ENCODE measurements around the gene LIN7C.

Gene LIN7C

DNA sequence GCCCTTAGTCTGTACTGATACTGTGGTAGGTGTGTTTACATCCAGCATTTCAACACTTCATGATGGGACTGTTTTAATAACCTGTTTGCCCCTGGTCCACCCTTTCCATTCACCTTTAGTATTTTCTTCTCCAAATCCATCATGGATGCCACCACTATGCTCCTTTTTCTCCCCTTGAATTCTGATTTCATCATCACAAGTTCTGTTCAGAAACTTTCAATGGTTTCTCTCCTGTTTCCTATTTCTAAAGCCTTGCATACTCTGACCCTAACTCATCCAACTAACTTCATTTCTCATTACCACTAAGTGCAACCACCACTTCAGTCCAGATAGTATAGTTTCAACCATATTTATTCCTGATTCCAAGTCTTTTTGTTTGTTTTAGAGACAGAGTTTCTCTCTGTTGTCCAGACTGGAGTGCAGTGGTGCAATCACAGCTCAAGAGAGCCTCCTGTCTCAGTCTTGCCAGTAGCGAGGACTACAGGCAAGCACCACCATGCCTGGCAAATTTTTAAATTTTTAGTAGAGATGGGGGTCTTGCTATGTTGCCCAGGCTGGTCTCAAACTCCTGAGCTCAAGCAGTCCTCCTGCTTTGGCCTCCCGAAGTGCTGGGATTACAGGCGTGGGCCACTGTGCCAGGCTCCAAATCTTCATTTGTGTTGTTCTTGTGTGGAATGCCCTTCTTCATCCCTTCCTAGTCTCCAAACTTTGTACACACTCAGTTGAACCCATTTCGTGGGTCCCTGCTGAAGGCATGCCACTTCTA lies 1.2 kb upstream of the LIN7C start:
- DNase-seq (ENCODE audit: low read depth): peak; percentile 30

DNA sequence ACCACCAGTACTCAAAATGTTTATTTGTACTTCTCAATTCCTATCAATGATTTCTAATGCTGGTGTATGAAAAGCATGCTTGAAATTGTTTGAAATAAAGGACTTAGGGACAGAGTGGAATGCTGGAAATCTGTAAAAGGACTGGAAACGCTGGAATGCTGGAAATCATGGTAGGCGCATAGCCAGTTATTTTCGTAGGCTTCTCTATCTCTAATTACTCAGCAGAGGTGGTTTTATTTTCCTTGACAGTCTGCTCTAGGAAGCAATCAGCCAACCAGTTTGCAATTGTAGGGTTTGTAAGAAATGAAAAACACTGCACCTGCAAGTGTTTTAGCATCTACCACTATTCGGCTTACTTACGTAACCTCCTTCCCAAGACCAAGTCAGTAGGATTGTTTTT lies 788 bp downstream of the LIN7C start:
- DNase-seq (ENCODE audit: low read depth): peak; percentile 59

DNA sequence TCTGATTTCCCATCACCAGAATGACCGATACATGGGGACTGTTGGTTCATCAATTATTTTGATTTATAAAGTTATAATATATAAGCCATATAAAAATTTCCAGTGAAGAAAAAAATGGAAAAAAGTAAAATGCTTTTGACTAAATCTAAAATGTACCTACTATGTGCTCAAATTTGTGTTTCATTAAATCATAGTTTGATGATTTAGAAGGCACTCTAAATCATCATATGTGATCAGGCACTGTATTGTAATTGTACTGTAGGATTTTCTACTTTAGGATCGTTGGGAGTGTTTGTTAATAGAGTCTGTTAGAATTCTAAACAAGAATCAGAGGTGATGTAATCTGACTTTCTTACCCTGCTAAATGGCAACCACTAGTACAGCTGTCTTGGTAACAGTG lies 2.4 kb downstream of the LIN7C start:
- no peak for DNase-seq (ENCODE audit: low read depth)

DNA sequence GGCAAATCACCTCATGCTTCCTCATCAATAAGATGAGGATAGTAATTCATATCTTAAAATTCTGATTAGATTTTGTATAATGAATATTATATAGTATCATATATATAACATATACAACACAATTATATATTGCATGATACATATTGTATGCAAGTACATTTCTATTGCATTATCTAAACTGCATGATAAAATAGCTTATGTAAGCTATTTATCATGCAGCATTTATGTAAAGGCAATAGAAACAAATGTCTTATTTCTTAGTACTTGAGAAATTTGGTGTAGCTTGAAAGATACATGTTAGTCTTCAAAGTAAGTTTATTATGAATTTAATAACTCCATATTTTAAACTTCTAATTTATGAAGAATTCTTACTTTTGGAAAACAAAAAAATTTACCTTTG lies 5.5 kb downstream of the LIN7C start:
- DNase-seq (ENCODE audit: low read depth): no peak

DNA sequence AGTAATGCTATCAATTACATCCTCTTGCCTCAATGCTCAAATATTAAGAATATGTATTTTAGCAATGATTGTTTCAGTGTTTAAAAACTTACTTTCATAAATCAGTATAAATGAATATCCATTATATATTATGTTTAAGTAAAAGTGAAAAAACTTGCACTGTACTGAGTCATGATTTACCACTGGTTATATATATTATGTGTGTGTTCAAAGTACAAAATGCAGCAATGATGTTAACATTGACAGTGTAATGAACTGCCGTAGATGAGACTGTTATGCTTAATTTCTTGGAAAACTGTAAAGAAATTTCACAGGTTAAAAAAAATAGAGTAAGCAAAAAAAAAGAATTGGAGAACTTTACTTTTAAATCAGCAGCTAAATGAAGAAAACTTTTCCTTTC lies 8.7 kb downstream of the LIN7C start:
- DNase-seq (ENCODE audit: low read depth): no peak

DNA sequence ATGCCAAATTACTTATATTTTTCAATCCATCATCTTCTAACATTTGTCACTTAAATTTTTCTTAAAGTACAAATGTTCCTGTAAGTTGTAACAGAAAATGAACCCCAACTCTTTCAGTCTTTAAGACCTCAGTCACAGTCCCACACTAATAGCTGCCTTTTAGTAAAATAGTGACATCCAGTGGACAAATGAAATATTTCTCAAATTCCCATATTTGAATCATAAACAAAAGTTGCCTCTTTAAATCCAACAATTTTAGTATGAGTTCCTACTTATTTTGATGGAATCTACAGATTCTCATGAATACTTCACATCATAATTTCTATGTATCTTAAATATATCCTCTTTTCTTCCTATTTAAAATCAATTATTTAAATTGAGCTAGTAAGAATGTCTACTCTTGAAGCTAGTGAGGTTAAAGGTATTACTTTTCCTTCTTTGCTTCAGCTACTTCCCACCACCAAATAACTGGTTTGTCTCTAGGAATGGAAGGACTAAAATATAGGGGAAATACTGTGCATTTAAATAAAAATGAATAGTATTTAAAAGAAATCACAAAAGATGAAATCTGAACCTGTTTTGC lies 9.2 kb downstream of the LIN7C start:
- peak; percentile 38 for DNase-seq (ENCODE audit: low read depth)

DNA sequence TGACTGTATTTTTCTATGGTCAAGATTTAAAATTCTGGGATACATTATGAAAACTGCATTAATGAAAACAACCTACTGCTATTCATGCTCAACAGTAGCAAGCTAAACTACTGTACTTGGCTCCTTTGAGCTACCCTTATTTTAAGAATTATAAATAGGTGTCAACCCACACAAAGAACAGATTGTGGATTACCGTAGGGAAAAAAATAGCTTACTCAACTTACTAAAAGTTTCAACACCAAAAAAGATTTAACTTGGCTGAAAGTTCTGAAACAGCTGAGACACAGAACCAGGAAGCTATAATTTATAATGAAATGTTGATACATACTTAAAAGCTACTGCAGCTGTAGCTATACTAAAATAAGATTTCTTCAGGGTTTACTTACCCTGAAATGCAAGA lies 10.1 kb downstream of the LIN7C start:
- DNase-seq (ENCODE audit: low read depth): no peak

DNA sequence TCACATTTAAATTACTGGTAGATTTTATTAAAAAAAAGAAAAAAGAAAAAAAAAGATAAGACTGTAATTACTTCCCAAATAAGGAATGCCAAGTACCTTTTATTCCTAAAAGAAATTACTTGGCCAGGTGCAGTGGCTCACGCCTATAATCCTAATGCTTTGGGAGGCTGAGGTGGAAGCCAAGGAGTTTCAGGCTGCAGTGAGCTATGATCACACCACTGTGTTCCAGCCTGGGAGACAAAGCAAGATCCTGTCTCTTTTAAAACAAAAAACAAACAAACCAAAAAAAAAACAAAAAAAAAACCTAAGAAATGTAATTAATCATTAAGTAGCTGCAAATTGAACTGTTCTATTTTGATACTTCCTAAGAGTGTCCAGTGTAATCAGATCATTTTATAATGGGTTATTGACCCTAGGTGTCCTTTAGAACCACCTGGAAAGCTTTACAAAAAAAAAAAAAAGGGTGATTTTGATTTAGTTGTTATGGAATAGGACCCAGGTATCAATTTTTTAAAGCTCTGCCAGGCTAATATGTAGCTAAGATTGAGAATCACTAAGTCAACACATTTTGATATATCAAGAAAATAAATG lies 10.8 kb downstream of the LIN7C start:
- DNase-seq (ENCODE audit: low read depth): no peak

DNA sequence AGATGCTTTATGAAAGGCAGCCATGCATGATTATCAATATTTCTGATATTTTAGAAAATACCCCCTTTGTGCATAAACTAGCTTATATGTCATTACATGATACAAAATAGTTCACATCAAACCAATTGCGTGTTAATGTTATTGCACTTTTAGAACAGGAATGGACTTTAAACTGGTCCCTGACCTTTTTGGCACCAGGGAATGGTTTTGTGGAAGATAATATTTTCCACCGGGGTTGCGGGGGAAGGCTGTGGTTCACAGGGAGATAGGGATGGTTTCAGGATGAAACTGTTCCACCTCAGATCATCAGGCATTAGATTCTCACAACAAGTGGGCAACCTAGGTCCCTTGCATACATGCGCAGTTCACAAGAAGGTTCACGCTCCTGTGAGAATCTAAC lies 17.5 kb downstream of the LIN7C start:
- DNase-seq (ENCODE audit: low read depth): no peak

DNA sequence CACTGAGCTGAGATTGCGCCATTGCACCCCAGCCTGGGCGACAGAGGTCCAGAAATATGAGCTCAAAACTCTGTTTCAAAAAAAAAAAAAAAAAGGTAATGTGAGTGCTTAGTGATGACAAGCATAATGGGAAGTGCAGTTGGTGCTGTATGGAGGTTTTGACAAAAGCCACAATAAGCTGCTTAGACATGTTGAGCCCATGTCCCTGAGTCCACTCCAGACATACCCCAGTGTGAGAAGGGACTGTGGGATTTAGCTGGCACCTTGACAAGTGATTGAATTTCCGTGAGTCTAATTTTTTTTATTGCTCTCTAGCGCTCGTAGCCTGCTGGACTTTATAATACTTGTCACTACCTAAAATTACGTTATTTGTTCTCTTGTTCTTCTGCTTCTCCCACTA lies 18.9 kb downstream of the LIN7C start:
- DNase-seq (ENCODE audit: low read depth): no peak

DNA sequence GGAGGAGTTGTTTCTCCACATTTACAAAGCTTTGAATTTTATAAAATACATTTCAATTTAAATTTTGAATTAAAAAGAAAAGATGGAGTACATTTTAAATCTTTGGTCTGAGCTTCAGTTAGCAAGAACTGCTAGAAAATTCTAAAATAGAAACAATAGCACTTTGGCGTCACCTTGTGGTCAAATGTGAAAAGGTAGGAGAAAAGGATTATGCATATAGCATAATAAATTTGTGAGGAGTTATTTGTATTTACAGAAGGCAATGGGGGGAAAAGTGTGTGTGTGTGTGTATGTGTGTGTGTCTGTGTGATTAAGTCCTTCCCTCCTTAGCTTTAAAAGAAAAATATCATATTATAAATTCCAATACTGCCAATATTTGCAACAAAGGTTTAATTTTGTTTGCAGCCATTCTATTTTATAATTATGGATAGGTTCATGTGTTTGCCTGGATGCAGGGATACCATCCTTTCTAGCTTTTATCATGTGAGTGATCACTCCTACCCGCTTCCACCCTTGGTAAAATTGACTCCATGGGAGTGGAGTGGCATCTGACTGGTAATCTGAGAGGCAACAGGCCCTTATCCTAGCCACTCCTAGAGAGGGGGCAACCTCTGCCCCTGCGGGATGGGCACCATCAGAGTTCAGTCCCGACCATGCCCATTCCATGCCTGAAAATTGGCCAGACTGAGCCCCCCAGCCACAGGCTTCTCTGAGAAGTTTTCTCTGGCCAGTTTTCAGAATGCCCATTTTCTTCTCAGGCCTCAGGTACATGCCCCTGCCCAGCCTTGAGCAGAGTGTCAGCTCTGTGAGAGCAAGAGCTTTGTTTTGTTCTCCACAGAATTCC lies 20.4 kb downstream of the LIN7C start:
- peak; percentile 68 for DNase-seq (ENCODE audit: low read depth)

DNA sequence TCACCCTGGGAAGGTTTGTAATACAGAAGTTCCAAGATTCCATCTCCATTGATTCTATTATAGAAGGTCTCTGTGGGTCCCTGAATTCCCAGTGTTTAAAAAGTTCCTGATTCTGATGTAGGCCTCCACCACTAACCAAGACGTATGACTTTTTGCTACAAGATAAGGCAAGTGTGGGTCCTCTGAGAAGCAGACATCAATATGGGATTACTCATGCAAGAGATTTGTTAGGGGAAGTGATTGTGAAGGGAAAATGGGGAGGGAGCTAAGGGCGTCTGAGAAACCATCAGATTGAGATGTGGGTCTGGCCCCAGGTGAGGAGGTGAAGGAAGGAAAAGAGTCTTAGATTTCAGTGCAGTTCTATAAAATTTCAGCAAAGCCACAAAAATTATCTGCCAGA lies 23.8 kb downstream of the LIN7C start:
- no peak for DNase-seq (ENCODE audit: low read depth)

DNA sequence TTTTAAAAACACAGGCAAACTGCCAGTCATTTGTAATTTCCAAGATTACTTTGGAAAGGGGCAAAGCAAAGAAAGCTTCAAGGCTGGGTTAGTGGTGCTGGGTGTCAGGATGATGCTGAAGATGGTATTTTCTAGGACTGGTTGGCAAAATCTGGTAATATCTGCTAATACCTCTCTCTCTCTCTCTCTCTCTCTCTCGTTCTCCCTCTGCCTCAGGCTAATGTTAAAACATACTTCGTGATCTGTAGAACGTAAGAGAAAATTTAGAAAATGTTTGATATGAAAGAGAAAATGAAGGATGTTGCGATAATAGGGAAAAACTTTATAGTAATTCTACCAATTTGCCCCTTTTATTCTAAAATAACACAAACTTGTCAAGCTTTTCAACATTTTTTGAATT lies 24.6 kb downstream of the LIN7C start:
- DNase-seq (ENCODE audit: low read depth): no peak

DNA sequence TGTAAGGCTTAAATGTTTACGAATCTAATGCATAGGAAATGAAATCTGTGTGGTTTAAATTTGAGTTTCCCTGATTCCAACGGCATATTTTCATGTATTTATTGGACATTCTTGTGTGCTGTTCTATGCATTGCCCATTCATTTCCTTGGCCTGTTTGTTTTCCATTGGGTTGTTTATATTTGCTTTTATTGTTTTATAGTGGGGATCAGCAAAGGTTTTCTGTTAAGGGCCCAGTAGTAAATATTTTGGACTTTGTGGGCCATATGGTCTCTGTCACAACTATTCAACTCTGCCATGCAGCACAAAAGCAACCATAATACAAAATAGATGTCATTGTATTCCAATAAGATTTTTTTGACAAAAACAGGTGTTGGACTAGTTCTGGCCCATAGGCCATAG lies 28.7 kb downstream of the LIN7C start:
- DNase-seq (ENCODE audit: low read depth): no peak

DNA sequence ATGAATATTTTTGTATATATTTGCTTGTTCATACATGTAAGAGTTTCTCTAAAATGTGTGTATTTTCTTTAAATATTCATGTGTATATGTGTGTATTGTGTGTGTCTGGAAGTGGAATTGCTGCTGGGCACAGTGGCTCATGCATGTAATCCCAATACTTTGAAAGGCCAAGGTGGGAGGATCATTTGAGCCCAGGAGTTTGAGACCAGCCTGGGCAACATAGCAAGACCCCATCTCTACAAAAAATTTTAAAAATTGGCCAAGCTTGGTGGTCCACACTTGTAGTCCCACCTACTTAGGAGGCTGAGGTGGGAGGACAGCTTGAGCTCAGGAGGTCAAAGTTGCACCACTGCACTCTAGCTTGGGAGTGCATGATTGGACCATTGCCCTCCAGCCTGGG lies 29.3 kb downstream of the LIN7C start:
- no peak for DNase-seq (ENCODE audit: low read depth)

DNA sequence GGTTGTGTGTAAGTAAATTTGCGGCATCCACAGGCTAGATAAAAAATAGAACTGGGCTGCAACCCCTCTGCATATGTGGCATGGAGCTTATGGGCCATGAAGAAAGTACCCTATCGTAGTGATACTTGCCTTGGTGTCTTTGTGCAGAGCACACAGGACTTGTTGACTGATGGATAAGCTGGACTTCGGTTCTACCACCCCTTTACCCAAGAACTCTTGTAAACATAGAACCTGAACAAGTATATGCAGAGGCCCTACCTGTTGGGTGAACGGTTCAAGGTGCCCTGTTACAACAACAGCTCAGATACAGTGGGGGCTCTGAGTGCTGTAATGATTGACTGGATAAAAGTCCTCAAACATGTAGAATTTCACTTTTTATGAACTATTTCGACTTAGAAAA lies 30.9 kb downstream of the LIN7C start:
- DNase-seq (ENCODE audit: low read depth): no peak

DNA sequence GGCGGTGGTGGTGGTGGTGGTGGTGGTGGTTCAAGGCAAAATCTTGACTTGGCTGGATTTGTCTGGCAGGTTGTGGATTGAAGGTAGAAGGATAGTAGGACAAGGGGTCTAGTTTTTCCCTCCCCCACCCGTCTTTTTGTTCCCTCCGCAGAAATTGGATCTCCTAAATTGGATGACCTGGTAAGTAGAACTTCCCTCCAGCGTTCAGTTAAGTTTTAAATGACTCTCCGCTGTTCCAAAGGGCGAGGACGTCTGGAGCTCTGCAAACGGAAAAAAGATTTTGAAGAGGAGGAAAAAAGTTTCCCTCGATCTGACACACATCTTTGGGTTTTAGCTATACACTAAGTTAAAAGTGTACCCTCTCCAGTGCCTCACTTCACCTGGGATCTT lies 33.6 kb downstream of the LIN7C start:
- no peak for DNase-seq (ENCODE audit: low read depth)

DNA sequence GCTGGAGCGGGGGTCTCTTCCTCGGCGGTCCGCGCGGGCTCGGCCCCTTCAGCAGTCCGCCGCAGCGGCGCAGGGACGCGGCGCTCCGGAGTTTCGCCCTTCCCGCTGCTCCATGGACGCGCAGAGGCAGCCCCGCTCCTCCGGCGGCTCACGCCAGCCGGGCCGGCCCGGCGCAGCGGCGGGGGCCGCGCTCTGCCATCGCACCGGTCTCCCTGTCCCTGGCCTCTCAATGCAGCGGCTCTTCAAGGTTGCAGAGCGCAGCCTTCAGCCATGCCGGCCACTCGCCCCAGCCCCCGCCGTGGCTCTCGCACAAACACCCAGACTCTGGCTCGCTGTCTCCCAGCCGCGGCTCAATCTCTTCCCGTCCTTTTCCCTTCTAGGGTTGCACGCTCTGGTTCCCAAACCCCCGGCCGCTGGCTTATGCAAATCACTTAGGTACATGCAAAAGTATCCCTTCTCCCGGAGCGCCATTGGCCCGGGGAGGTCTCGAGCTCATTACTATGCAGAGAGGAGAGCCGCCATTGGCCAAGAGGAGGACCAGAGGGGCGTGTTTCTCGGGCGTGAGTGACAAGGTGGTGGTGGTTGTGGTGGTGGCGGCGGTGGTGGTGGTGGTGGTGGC lies 34.1 kb downstream of the LIN7C start, which contains the start of gene LGR4:
LGR4 (minus strand) TSS at position 393 of the 619 bp plus-strand sequence. CDS start 488 bp downstream, outside the sequence.
- DNase-seq (ENCODE audit: low read depth): peak; percentile 97

DNA sequence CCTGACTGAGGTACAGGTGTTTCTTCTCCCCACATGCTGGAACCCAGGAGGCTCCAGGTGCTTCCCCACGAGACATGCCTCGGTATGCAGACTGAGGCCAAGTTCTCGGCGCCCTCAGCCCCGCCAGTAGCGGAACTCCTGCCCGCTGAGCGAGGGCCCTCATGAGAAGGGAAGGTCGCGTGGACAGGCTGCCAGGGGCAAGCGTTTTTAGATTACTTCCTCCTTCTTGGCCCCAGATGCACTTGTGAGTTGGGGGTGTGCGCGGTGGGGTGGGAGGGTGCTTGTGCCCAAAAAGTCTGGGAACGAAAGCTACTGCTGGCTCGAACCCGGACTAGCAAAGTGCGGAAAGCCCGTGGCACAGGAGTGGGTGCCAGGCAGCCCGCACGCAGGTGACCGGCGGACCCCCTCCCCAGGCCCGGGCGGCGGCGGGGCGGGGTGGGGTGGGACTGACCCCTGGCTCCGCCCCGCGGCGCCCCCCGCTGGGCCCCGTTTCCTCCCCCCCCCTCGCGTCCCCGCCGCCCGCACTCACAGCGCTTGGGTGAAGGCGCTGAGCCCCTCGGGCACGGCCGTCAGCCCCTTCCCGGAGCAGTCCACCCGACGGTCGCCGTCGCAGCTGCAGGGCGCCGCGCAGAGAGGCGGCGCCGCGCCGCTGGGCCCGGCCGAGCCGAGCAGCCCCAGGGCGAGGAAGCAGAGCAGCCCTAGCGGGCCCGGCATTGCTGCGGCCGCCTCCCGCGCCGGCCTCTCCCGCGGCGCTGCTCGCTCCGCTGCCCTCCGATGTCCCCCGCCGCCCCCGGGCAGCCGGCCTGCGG lies 34.8 kb downstream of the LIN7C start:
- peak; percentile 28 for DNase-seq (ENCODE audit: low read depth)

DNA sequence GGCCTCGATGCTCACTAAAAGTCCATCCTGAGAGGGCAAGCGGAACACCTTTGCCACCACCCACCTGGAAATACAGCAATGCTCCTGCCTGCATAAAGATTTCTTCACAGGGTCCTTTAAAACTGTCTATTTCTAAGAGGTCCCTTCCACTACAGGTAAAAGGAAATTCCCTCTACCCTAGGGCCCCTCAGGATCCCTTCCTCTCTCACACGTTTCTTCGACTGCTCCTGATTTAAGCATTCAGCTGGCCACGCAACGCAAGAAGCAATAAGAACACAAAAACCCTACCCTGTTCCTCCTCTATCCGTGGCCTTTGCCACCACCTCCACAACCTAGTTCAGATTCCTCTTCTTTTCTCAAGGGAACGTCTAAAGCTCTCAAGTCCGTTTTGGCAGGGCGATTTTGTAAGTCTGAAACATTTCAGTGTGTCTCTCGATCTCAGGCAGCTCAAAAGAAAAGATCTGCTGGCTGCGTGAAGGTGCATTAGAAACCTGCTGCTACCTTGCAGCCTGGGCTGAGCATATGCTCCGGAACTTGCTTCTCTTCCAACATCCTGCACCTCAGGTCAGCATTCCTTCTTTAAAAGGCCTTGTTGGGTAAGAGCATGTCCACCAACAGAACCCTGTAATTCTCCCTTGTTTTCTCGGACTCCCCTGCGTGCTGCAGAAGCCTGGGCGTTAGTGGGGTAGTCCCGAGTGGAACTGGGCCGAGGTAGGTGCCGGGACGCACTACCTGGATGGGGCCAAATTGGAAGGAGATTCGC lies 35.6 kb downstream of the LIN7C start:
- DNase-seq (ENCODE audit: low read depth): peak; percentile 11

DNA sequence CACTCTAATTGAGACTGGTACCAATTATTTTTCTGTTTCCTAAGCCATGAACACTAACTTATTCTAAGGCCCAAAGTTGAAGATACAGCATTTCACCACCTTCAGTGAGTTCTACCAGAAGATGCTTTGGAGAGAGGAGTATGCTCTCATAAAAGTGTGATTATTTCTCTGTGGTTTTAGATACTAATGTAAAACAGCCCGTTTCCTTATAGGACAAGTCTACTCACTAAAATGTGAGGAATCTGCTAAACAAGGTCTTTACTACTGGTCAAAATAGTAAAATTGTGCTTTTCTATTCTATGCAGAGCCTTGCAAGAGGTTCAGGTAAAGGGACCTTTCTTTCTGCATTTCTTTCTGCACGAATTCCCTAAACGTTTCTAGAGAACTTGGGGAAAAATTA lies 36.4 kb downstream of the LIN7C start:
- peak; percentile 52 for DNase-seq (ENCODE audit: low read depth)
